Measurements from ENCODE around the gene C17orf75. TPM values are rescaled to one million over a fixed set of nuclear protein-coding genes. Genes with fewer than 3 reads are reported as not detected.
"Not testable (repeated sequence)": the region's sequence is repeated elsewhere in the genome, so short reads cannot be mapped to it uniquely, and the experiment has no call there.

Gene C17orf75
- total RNA-seq, 4 donors from 2014 or later: 9.1 to 11.6 (median 9.5) TPM

- Histone ChIP-seq H3K27me3 (no peaks in the 10 kb centered on the region), H3K4me3 (peak overlapping the region in 3 of 4 donors; percentile 9 to 15 (median 13)), H3K36me3 (no peaks in the 10 kb centered on the region), H3K27ac (replicated peaks in 1 of 4) (peak overlapping the region in 1 of 4 donors; percentile 19), H3K4me1 (peaks cover 0 to 10% (median 2%) of the 10 kb centered on the region in 4 donors), H3K9me3 (no peaks in the 10 kb centered on the region)
- intact Hi-C loops (cut with DNase I): no loop called here
- WGBS: 38% methylated on average over 11 of the region's 11 CpGs
- no peak for DNase-seq (ENCODE audit: extremely low spot score)
- TF ChIP-seq POLR2A (IDR thresholded peaks at IDR 0.05; ENCODE audit: low read depth) (no peak), POLR2AphosphoS5 (IDR thresholded peaks at IDR 0.05) (no peak)
Measured at GRCh38 chr17:32323811-32324491, 18.0 kb downstream of the C17orf75 start.

GRCh38 chr17:32323046-32323445 lies 18.9 kb downstream of the C17orf75 start:
- no peak for DNase-seq (ENCODE audit: extremely low spot score)
- WGBS: 89% methylated on average over 10 of the region's 10 CpGs
- TF ChIP-seq CTCF (IDR thresholded peaks at IDR 0.05) (no peak), EP300 (IDR thresholded peaks at IDR 0.05) (no peak)
- Histone ChIP-seq H3K4me3 (no peak overlapping the region), H3K27me3 (no peaks in the 10 kb centered on the region), H3K27ac (replicated peaks in 1 of 4) (no peak overlapping the region), H3K36me3 (no peaks in the 10 kb centered on the region), H3K4me1 (peaks cover 0 to 10% (median 2%) of the 10 kb centered on the region in 4 donors), H3K9me3 (no peaks in the 10 kb centered on the region)
- intact Hi-C loops (cut with DNase I): no loop called here

GRCh38 chr17:32320847-32321246 lies 21.1 kb downstream of the C17orf75 start:
- intact Hi-C loops (cut with DNase I): loop anchor here (1.0 kb wide), 1 partner anchor 68 kb away; no protein-coding TSS in a partner anchor

GRCh38 chr17:32320080-32320479 lies 21.9 kb downstream of the C17orf75 start:
- not testable (repeated sequence) for H3K27ac ChIP-seq (replicated peaks in 1 of 4)

More at GRCh38 chr17:32320847-32321246, 21.1 kb downstream of the C17orf75 start:
- Histone ChIP-seq H3K27me3 (no peaks in the 10 kb centered on the region), H3K4me3 (no peak overlapping the region), H3K9me3 (no peaks in the 10 kb centered on the region), H3K36me3 (no peaks in the 10 kb centered on the region), H3K27ac (replicated peaks in 1 of 4) (no peak overlapping the region), H3K4me1 (peaks cover 0 to 10% (median 2%) of the 10 kb centered on the region in 4 donors)
- TF ChIP-seq POLR2AphosphoS5 (IDR thresholded peaks at IDR 0.05): no peak
- TF ChIP-seq EP300 (IDR thresholded peaks at IDR 0.05): no peak
- 88% methylated on average over 11 of the region's 15 CpGs for WGBS
- DNase-seq (ENCODE audit: extremely low spot score): no peak

GRCh38 chr17:32319548-32319905 lies 22.4 kb downstream of the C17orf75 start:
- TF ChIP-seq EP300 (IDR thresholded peaks at IDR 0.05): no peak
- TF ChIP-seq CTCF (IDR thresholded peaks at IDR 0.05): peak; percentile 90 to 96 (median 94)
- H3K9me3 ChIP-seq: no peaks in the 10 kb centered on the region
- intact Hi-C loops (cut with DNase I): no loop called here
- 16% methylated on average over 5 of the region's 5 CpGs for WGBS
- no peaks in the 10 kb centered on the region for H3K36me3 ChIP-seq
- H3K4me3 ChIP-seq: no peak overlapping the region
- no peaks in the 10 kb centered on the region for H3K27me3 ChIP-seq
- DNase-seq (ENCODE audit: extremely low spot score): no peak
- peaks cover 0 to 9% (median 2%) of the 10 kb centered on the region in 4 donors for H3K4me1 ChIP-seq
- H3K27ac ChIP-seq (replicated peaks in 1 of 4): no peak overlapping the region

More at GRCh38 chr17:32320080-32320479, 21.9 kb downstream of the C17orf75 start:
- WGBS: 92% methylated on average over 6 of the region's 6 CpGs
- DNase-seq (ENCODE audit: extremely low spot score); H3K27me3 ChIP-seq; H3K4me1 ChIP-seq; H3K4me3 ChIP-seq; intact Hi-C loops (cut with DNase I); H3K36me3 ChIP-seq; H3K9me3 ChIP-seq: not testable (repeated sequence)

GRCh38 chr17:32318071-32318470 lies 23.9 kb downstream of the C17orf75 start:
- H3K4me1 ChIP-seq: peaks cover 0 to 4% (median 0%) of the 10 kb centered on the region in 4 donors
- no peak overlapping the region for H3K27ac ChIP-seq (replicated peaks in 1 of 4)
- intact Hi-C loops (cut with DNase I): no loop called here
- no peak overlapping the region for H3K4me3 ChIP-seq
- no peaks in the 10 kb centered on the region for H3K36me3 ChIP-seq
- no peaks in the 10 kb centered on the region for H3K9me3 ChIP-seq
- DNase-seq (ENCODE audit: extremely low spot score): no peak
- WGBS: 87% methylated on average over 8 of the region's 8 CpGs
- no peaks in the 10 kb centered on the region for H3K27me3 ChIP-seq
- TF ChIP-seq POLR2AphosphoS5 (IDR thresholded peaks at IDR 0.05): no peak
- TF ChIP-seq CTCF (IDR thresholded peaks at IDR 0.05): no peak
- TF ChIP-seq POLR2A (IDR thresholded peaks at IDR 0.05; ENCODE audit: low read depth): no peak
- no peak for TF ChIP-seq EP300 (IDR thresholded peaks at IDR 0.05)
